AG10803 (cell line): Measurements from ENCODE around the gene NVL.
A peak's percentile ranks its signal among the peaks of the same experiment; 100 is the strongest.

ENCODE experiments used
- DNase-seq: peaks from one replicate; pipeline ENCODE4 v3.0.0; 2010; ENCODE audit warnings: low read depth
- H3K4me3 ChIP-seq: 2 replicates; pipeline ENCODE4 v1.5.1; 2011; ENCODE audit warnings: mild to moderate bottlenecking, low read length, control low read depth
- CTCF ChIP-seq: conservative IDR thresholded peaks from 2 replicates; pipeline ENCODE4 v1.5.1; 2011; ENCODE audit warnings: mild to moderate bottlenecking, low read length, control low read depth, inconsistent platforms

The NVL gene

DNA sequence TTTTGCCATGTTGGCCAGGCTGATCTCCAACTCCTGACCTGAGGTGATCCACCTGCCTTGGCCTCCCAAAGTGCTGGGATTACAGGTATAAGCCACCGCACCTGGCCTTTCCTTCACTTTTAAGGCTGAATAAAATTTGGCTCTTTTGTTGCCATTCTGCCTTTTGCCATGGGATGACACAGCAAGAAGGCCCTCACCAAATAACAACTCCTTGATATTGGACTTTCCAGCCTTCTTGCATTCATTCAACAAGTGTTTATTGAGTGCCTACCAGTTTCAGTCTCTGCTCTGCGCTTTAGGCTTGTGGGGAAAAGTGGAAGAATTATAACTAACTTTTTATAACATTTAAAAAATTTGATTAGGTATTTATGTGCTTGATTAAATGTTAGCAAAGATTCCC, 1.9 kb upstream of the NVL start:
- no peak overlapping the region for H3K4me3 ChIP-seq
- no peak for DNase-seq
- TF ChIP-seq CTCF: no peak

DNA sequence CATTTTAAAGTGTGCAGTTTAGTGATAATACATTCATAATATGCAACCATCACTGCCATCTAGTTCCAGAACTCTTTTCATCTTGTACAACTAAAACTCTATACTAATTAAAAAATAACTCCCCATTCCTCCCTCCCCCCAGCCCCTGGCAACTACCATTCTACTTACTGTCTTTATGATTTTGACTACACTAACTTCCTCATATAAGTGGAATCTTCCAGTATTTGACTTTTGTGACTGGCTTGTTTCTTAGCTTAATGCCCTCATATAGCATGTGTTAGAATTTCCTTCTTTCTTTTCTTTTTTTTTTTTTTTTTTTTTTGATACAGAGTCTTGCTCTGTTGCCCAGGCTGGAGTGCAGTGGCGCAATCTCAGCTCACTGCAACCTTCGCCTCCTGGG, 1.4 kb upstream of the NVL start:
- TF ChIP-seq CTCF: no peak
- DNase-seq: no peak

DNA sequence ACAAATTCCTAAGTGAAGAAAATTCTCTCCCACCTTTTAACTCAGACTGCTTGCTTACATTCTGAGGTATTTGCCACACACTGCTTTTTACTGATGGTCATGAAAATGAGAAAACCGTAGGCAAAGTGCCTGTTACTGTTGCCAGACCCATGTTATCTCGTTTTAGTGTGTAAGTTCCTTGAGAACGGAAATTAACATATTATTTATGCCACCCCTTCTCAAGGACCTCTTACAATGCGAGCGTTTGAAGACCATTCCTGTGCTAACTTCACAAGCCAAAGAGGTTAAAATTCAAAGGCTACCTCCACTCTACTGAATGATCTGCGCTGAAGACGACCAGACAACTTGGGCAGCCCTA, 509 bp downstream of the NVL start:
- no peak for DNase-seq
- peak overlapping the region; percentile 96 for H3K4me3 ChIP-seq
- TF ChIP-seq CTCF: no peak

More for the DNA sequence above, 1.4 kb upstream of the NVL start:
- no peak overlapping the region for H3K4me3 ChIP-seq

- DNase-seq: no peak
- no peak for TF ChIP-seq CTCF
- H3K4me3 ChIP-seq: peak overlapping the region; percentile 96
These were observed 1.3 kb downstream of the NVL start for GRCh38 chr1:224328644-224329043.

- no peak for TF ChIP-seq CTCF
- no peak for DNase-seq
- H3K4me3 ChIP-seq: no peak overlapping the region
These were observed 4.0 kb downstream of the NVL start for GRCh38 chr1:224325959-224326358.

DNA sequence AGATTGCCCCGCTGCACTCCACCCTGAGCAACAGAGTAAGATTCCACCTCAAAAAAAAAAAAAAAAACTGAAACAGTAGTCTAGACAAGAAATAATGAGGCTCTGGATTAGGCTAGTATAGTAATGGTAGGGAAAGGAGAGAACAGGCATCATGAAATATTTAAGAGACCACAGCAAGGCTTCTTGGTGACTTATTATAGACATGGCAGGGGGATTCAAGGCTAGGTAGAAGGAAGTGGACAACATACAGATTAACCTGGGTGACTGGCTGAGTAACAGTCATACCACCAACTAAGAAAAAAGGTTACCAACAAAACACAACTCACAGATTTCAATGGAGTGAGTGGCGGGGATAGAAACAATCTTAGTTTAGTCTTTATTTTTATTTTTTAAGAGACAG, 8.3 kb downstream of the NVL start:
- TF ChIP-seq CTCF: no peak
- H3K4me3 ChIP-seq: no peak overlapping the region
- no peak for DNase-seq

DNA sequence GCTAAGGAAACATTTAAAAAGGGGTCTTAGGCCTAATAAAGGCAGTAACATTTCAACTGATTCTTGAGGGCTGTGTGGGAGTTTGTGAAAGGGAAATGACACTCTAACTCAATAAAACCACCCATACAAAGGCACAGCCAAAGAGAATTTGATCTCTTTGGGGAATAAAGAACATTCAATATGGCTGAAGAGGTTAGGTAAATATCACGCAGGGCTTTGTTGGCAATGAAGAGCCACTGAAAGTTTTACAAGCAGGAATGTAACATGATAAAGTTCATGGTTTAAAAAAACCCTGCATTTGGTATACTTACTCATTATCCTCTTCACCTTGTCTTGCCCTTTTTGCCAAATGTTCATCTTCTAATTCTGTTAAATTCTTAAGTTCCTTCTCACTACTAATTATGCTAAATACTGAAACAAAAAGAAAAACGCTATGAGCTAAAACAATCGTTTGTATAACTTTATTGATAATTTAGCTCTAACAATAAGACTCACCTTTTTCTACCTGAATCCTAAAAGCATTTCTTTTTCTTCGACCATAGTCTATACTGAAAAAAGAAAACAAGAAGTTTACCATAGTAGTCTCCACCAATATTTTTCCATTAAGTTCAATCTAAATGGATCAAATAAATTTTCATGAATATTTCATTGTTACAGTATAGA, 12.5 kb downstream of the NVL start:
- no peak for DNase-seq
- no peak for TF ChIP-seq CTCF
- H3K4me3 ChIP-seq: no peak overlapping the region
